ENCODE data around the gene CDK6.

- no peak for TF ChIP-seq EZH2 (IDR thresholded peaks at IDR 0.05; ENCODE audit: insufficient read depth, poor library complexity, severe bottlenecking)
- TF ChIP-seq EZH2phosphoT487 (IDR thresholded peaks at IDR 0.05; ENCODE audit: insufficient read depth, low read depth) = no peak
Measured at GRCh38 chr7:92709150-92709549, 127.2 kb downstream of the CDK6 start.

Data from GM23248 (cell line).